BE2C (cell line): ENCODE measurements around the gene SEBOX.

ENCODE experiments used
- DNase-seq: peaks from one replicate; pipeline ENCODE4 v3.0.0-alpha.2; 2020
- H3K27me3 ChIP-seq: fragments of 250-450 bp; sonication (Bioruptor Pico); 2 replicates; pipeline ENCODE4 v1.5.1; 2020; ENCODE audit warnings: mild to moderate bottlenecking
- H3K36me3 ChIP-seq: fragments of 250-450 bp; sonication (Bioruptor Pico); 2 replicates; pipeline ENCODE4 v1.5.1; 2020; ENCODE audit warnings: mild to moderate bottlenecking
- H3K4me1 ChIP-seq: fragments of 250-450 bp; sonication (Bioruptor Pico); 2 replicates; pipeline ENCODE4 v1.5.1; 2020
- H3K4me3 ChIP-seq: 2 replicates; pipeline ENCODE4 v1.5.1; 2011; ENCODE audit warnings: low read depth, low read length
- H3K9me3 ChIP-seq: fragments of 250-450 bp; sonication (Bioruptor Pico); 2 replicates; pipeline ENCODE4 v1.5.1; 2020
- CTCF ChIP-seq: IDR thresholded peaks from 2 replicates; pipeline ENCODE4 v1.5.1; 2012; ENCODE audit warnings: mild to moderate bottlenecking, low read depth, low read length

The SEBOX gene

DNA sequence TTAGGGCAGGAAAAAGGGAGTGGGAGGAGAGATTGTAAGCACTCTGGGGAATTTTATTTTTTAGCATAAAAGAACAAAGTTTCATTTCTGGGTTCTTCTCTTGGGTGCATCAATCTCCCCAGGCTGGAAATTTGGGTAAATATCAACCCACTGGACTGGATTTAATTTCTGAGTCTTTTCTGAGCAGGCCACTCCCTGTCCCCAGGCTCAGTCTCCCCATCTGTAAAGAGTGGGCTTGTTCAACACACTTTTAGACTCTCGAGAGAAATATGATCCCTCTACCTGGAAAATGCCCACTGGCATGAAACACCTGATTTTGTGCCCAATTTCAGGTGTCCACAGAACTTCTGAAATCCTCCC, 5.7 kb upstream of the SEBOX start:
- DNase-seq: no peak
- no peak for TF ChIP-seq CTCF
- Histone ChIP-seq H3K4me1 (peaks cover 5% of the 10 kb centered on the region; the same call in 1 of the 2 replicates), H3K36me3 (no peaks in the 10 kb centered on the region), H3K4me3 (peak overlapping the region; percentile 20; the same call in 1 of the 2 replicates), H3K9me3 (no peaks in the 10 kb centered on the region), H3K27me3 (no peaks in the 10 kb centered on the region)

DNA sequence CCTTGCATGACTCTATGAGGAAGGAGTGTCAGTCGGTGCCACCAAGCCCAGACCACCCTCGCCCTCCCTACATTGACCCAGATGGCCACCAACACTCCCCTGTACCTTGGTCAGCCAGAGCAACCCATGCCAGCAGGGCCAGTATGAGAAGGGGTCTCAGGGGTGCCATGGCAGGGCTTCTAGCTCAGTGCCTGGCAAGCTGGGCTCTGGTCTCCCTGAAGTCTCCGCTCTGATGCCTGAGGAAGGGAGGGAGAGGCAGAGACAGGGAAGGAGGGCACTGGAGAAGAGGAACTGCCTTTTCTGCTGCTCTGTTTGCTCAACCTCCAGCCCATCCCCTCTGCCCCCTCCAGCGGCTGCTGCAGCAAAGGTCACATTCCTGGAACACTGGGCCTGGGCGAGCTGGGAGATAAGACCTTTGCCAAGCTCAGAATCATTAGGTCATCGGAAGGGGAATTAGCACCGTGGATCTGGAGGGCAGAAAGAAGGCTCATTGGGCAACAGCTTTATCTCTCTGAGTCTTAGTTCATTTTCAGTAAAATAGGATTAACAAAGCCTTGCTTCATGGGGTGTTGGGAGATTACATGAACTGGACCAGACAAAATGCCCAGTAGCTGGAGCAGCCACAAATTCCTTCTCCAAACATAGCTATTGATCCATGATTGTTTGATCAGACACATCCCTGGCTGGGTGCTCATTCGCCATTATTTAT, 5.2 kb upstream of the SEBOX start, which contains the start of gene VTN:
Gene VTN (minus strand): TSS at position 273 of the 709 bp plus-strand sequence. CDS start 104 bp downstream, at position 169.
- H3K36me3 ChIP-seq: no peaks in the 10 kb centered on the region
- DNase-seq: peak; percentile 52
- peaks cover 5% of the 10 kb centered on the region; the same call in 1 of the 2 replicates for H3K4me1 ChIP-seq
- H3K4me3 ChIP-seq: peak within 1 kb of the TSS; percentile 20; the same call in 1 of the 2 replicates
- H3K27me3 ChIP-seq: no peaks in the 10 kb centered on the region
- H3K9me3 ChIP-seq: no peaks in the 10 kb centered on the region
- TF ChIP-seq CTCF: peak; percentile 13; the same call in 1 of the 2 replicates

DNA sequence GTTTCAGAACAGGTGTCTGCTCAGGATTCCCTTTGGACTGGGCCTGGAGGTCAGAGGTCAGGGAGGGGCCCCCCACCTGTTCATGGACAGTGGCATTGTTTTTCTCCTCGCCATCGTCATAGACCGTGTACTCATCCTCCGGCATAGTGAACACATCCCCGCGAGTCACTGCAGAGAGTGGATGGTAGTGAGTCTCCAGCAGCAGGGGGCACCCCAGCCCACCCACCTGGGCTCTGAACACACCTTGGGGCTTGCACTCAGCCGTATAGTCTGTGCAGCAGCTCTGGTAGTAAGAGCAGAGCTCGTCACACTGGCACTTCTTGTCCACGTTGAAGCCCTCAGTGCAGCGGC, 4.7 kb upstream of the SEBOX start:
- no peak overlapping the region for H3K4me3 ChIP-seq
- TF ChIP-seq CTCF: no peak
- no peaks in the 10 kb centered on the region for H3K9me3 ChIP-seq
- H3K36me3 ChIP-seq: no peaks in the 10 kb centered on the region
- H3K4me1 ChIP-seq: peaks cover 5% of the 10 kb centered on the region; the same call in 1 of the 2 replicates
- H3K27me3 ChIP-seq: no peaks in the 10 kb centered on the region
- DNase-seq: no peak

DNA sequence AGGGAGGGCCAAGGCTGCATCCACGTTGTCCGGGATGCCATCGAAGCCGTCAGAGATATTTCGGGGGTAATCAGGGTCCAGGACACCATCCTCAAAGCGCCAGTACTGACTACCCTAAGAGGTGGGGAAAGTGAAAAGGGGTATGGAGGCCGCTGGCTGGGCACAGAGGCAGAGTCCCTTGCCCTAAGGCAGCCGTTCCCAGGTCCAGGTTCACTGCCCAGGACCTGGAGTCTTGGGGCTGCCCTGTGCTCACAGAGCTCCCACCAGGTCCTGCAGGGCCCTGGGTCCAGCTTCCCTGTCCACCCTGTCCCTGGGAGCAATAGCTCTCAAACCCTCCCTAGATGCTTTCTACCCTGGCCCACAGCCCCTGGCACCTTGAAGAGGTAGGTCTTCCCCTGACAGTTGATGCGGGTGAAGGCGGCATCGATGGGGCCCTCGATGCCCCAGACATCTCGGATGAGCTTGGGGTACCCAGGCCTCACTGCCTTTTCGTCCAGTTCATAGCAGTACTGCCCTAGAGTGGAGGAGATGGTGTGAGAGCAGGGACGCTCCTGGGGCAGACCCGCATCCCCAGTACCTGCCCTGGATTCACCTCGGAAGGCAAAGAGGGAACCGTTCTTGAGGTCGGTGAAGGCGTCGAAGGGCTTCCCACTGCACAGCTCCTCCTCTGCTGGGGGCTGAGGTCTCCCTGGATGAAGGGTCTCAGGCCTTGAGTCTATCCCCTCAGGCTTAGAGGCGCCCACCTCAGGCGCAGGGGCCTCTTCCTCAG, 4.1 kb upstream of the SEBOX start:
- H3K9me3 ChIP-seq: no peaks in the 10 kb centered on the region
- peaks cover 5% of the 10 kb centered on the region; the same call in 1 of the 2 replicates for H3K4me1 ChIP-seq
- no peak for TF ChIP-seq CTCF
- no peaks in the 10 kb centered on the region for H3K36me3 ChIP-seq
- no peak overlapping the region for H3K4me3 ChIP-seq
- DNase-seq: no peak
- H3K27me3 ChIP-seq: no peaks in the 10 kb centered on the region

- no peak overlapping the region for H3K4me3 ChIP-seq
Measured at GRCh38 chr17:28368306-28368831, 3.4 kb upstream of the SEBOX start.

More at GRCh38 chr17:28368306-28368831, 3.4 kb upstream of the SEBOX start:
- TF ChIP-seq CTCF: no peak
- DNase-seq: no peak
- Histone ChIP-seq H3K36me3 (no peaks in the 10 kb centered on the region), H3K4me1 (peaks cover 5% of the 10 kb centered on the region; the same call in 1 of the 2 replicates), H3K9me3 (no peaks in the 10 kb centered on the region), H3K27me3 (no peaks in the 10 kb centered on the region)
